HG02571 (cell line): ENCODE measurements around the gene RBM33.
"Not testable (repeated sequence)": the region's sequence is repeated elsewhere in the genome, so short reads cannot be mapped to it uniquely, and the experiment has no call there.

Experiments used
- ATAC-seq: cut with Tn5 transposase; IDR thresholded peaks from one replicate; pipeline ENCODE4 v1.9.1; 2021; ENCODE audit warnings: mild to moderate bottlenecking, moderate library complexity; ENCODE audit not compliant: unreplicated experiment

The RBM33 gene

DNA sequence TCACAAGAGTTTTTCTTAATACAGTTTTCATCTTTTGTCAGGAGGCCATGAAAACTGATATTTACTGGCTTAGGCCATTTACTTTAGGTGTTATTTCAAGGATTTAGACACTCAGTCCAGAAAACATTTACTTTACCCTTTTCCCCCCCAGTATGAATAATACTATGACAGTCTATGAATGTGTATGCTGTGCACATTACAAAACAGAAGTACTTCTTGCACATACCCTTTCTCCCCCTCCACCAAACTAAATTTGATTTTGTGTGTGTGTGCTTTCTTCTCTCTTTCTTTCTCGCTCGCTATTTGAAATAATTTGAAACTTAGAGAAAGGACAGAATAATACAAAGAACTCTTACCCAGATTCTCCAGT is 41.3 kb downstream of the RBM33 start:
- no peak for ATAC-seq

DNA sequence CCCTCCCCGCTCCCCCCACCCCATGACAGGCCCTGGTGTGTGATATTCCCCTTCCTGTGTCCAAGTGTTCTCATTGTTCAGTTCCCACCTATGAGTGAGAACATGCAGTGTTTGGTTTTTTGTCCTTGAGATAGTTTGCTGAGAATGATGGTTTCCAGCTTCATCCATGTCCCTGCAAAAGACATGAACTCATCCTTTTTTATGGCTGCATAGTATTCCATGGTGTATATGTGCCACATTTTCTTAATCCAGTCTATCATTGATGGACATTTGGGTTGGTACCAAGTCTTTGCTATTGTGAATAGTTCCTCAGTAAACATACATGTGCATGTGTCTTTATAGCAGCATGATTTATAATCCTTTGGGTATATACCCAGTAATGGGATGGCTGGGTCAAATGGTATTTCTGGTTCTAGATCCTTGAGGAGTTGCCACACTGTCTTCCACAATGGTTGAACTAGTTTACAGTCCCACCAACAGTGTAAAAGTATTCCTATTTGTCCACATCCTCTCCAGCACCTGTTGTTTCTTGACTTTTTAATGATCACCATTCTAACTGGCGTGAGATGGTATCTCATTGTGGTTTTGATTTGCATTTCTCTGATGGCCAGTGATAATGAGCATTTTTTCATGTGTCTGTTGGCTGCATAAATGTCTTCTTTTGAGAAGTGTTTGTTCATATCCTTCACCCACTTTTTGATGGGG is 42.3 kb downstream of the RBM33 start:
- ATAC-seq: not testable (repeated sequence)

DNA sequence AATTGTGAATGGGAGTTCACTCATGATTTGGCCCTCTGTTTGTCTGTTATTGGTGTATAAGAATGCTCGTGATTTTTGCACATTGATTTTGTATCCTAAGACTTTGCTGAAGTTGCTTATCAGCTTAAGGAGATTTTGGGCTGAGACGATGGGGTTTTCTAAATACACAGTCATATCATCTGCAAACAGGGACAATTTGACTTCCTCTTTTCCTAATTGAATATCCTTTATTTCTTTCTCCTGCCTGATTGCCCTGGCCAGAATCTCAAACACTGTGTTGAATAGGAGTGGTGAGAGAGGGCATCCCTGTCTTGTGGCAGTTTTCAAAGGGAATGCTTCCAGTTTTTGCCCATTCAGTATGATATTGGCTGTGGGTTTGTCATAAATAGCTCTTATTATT is 43.8 kb downstream of the RBM33 start:
- ATAC-seq: not testable (repeated sequence)

DNA sequence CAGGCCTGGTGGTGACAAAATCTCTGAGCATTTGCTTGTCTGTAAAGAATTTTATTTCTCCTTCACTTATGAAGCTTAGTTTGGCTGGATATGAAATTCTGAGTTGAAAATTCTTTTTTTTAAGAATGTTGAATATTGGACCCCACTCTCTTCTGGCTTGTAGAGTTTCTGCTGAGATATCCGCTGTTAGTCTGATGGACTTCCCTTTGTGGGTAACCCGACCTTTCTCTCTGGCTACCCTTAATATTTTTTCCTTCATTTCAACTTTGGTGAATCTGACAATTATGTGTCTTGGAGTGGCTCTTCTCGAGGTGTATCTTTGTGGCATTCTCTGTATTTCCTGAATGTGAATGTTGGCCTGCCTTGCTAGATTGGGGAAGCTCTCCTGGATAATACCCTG is 46.2 kb downstream of the RBM33 start:
- ATAC-seq: not testable (repeated sequence)

DNA sequence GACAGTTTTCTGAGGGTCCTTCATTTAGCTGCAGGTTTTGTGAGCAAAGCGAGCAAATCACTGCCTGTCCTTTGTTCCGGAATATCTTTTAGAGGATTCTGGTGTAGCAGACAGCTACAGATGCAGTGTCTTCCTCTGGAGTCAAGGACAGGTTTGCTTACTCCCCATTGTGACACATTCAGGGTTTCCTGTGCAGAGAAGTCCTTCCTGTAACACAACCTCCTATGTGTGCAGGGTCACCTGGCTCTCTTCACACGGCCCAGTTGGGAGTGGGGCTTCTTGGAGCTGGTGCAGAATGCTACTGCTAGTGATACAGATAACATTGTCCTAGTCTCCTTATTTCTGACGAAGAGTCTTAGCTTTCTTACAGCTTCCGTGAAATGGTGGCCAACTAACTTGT is 47.9 kb downstream of the RBM33 start:
- no peak for ATAC-seq

DNA sequence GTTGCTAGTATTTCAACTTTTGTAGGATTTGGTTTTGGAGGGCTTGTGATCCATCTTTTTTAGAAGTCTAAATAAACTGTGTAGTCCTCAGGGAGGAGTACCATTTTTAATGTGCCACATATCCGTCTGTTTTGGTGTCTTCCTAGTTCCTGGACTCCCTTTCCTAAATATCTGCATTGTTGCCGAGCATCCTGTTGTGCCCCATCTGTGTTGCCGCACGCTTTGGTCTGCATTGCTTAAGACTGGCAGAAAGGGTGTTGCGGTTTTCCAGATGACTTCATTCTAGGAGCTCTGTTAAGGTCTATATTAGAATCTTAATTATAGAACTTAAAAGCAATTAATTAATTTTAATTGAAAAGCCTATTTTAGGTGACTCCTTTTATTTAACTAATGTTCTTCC is 49.4 kb downstream of the RBM33 start:
- no peak for ATAC-seq

DNA sequence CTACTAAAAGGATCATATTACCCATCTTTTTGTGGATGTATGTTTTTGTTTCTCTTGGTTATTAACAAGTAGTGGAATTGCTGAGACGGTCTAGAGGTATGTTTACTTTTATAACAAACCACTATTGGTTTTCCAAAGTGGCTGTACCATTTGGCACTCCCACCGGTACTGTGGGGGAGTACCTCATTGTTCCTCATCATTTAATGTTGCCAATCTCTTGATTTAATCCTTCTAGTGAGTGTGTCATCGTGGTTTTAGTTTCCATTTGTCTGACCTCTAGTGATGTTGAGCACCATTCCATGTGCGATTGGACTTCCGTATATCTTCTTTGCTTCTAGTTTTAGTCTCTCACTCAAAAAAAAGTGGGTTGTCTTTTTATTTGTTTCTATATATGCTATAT is 50.4 kb downstream of the RBM33 start:
- ATAC-seq: no peak

DNA sequence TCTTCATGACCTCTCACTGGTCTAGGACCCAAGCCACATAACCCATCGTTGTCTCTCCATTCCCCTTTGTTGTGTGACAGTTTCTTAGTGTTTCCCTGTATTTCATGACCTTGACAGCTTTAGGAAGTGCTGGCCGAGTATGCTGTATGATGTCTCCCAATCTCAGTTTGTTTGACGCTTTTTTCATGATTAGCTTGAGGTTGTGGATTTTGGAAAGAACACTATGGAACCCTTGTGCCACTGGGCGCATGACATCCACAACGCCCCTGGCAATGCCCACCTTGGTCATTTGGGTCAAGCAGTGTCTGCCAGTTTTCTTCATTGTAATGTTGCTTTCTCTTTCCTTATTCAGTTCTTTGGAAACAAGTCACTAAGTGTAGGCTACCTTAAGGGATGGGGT is 52.3 kb downstream of the RBM33 start:
- no peak for ATAC-seq

DNA sequence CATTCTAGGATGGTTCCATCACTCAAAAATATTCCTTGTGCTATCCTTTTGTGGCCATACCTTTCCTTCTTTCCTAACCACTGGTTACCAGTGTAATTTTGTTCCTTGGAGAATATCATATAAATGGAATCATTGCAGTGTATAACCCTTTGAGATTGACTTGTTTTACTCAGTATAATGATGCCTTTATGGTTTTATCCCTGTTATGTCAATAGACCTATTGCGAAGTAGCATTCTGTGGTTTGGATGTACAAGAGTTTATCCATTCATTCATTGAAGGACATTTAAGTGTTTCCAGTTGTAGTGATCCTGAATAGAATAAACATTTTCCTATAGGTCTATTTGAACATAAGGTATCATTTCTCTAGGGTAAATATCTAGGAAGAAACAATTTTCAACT is 54.2 kb downstream of the RBM33 start:
- no peak for ATAC-seq

DNA sequence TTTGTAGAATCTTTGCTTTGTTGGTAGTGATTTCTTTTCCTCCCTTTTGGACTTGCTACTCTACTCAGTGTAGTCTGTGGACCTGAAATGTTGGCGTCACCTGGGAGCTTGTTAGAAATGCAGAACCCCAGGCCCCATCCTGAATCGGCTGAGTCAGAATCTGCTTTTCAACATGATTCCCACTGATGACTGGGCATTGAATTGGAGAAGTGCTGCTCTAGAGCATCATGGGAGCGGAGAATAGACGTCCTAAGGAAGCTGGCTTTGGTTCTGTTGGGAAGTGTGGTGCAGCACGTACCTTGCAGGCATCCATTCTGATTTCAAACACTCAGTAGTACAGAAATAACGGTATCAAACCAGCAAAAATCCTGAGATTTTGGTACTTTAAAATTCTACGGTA is 54.7 kb downstream of the RBM33 start:
- ATAC-seq: no peak

DNA sequence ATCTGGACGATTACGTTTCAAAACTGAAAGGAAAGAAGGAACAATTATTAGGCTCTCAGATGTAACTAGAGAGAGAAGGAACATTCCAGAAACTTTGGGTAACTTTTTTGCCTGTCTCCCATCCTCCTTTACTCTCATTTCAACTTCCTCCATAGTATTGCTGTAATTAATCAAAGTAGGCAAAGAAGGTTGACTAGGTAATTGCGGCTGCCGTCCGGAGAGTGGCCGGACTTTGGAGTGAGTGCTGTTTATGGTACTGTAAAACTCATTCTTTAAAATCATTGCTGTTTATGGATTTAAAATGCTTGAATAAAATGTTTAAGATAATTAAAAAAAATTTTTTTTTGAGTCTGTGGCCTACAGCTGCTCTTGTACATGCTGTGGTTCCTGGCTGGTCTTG is 56.4 kb downstream of the RBM33 start:
- no peak for ATAC-seq

DNA sequence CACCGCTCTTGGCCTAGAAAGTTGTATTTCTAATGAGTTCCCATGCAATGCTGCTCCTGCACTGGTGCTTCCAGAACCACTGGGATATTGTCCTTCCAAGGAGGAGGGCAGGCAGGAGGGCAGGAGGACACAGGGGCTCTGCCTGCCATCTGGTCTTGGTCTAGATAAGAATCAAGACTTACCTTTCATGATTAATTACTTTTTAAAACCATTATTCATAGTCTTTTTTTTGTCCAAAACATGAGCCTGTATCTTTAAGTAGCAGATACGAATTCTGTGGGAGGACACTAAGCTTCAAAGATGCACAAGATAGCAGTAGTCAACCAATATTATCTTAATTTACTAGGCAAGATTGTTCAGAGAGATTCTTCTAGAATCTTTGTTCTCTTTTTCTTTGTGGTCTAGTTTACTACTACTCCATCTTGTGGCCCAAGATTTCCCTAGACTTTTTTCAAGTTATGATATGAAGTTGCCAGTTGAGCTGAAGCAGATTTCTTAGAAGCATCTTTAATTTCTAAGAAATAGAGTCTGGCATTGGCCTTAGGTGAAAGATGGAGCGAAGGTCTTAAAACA is 57.6 kb downstream of the RBM33 start:
- ATAC-seq: no peak

DNA sequence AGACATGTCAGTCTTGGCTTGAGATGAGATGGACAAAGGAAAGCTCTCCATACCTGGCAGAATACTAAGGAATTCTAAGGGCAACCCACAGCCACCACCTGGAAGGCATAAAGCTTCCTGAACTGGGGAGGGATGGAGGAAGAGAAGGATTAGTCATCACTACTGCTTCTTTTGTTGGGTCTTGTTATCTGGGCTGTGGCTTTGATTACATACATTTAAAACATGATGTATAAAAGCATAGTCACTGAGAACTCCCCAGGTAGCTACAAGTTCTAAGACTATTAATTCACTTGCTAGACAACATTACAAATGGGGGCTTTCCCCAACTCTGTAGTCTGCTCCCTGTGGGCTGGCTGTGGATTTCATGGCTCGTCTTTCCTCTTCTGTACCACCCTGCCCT is 58.2 kb downstream of the RBM33 start:
- no peak for ATAC-seq

DNA sequence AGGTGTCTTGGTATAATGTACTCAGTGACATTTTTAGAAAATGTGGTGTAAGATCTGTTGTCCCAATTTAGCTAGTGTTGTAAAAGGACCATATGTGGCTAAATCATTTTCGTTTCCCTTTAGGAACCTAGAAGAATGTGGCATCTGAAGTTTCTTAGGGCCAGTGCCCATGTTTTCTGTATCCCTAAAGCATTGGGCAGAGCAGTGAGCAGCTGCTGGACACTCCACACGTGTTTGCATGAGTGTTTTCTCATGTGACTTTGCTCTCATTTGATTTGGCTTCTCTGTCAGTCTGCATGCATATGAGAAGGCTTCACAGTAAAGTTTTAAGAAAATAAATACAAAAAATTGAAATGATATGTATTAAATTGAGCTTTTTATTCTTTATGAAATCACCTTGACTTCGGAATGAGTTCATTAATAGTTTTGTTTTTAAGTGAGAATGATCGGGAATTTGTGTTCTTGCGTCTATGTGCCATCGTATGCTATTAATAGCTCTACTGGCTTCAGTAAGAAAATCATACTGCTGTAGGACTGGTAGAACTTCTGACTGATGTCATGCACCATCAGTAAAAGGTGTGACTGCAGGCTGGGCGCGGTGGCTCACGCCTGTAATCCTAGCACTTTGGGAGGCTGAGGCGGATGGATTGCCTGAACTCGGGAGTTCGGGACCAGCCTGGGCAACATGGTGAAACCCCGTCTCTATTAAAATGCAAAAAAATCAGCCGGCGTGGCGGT is 61.3 kb downstream of the RBM33 start:
- ATAC-seq: no peak

DNA sequence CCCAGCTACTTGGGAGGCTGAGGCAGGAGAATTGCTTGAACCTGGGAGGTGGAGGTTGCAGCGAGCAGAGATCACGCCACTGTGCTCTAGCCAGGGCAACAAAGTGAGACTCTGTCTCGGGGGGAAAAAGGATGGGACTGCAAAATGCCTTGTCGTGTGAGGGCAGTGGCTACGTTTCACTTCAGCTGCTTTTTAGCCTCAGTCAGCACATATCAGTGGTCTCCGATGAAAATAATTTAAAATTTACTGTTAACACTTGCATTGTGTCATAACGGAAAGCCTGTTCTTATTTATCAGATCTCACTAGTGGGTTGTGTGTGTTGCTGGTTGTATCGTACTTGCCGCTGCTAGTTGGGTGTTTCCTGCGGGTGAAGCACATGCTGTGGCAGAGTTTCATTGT is 61.9 kb downstream of the RBM33 start:
- no peak for ATAC-seq

DNA sequence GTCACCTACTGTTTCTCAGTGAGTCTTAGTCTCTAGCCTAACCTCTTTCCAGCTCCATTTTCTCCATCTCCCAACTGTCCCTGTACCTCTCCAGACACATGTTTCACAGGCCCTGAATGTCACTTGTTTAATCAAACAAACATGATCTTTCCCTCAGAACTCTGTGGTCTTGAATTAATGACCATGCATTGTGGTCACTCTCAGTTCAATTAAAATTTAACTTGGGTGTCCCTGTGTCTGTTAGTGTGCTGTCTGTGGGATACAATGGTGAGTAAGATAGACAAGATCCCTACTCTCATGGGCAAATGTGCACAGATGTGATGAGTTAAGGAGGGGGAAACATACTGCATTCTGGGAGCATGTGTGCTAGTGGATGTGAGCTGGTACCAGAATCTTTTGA is 65.0 kb downstream of the RBM33 start:
- no peak for ATAC-seq

DNA sequence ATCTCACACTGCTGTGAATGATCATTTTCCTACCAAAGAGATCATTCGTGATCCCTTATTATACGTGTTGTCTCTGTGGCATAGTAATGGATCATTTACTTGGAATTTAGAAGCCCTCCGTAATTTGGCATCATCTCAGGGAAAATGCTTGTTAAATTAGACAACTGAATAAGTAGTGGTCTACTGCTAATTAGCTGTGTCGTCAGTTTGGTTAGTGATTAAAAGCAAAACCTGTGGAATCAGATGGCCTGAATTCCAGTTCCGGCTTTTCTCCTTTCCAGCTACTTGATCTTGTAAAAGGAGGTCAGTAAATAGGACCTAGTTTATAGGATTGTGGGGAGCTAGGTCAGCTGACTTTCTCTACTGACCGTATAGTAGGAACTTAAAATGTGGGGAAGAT is 65.6 kb downstream of the RBM33 start:
- no peak for ATAC-seq

DNA sequence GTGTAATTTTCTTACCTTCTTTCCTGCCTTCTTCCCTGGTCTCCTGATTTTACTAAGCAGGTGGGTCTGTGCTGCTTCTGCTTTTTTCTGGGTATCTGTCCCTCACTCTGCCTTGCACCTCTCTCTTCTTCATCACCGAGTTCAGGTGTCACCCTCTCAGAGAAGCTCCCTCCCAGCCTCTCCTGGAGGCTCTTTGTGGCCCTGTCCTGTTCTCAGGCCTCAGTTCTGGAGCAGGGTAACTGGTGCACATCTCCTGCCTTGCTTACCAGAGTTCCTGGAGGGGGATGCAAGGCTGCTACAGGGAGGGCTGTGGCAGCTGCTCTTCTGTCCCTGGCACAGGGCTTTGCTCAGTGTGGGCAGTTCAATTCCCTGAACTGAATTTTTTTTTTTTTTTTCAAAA is 66.1 kb downstream of the RBM33 start:
- no peak for ATAC-seq

DNA sequence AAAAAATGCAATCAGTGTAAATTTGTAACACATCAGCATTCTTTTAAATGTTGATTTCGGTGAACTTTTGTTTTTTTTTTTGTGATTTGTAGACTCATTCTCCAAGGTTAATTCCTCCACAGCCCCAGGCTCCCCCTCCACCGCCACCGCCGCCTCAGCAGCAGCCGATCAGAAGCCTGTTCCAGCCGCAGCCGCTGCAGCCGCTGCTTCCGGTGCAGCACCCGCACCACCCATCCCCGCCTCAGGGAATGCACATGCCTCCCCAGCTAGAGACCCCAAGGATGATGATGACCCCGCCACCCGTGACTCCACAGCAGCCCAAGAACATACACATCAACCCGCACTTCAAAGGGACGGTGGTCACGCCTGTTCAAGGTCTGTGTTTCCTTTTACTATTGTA is 66.6 kb downstream of the RBM33 start:
- ATAC-seq: no peak

DNA sequence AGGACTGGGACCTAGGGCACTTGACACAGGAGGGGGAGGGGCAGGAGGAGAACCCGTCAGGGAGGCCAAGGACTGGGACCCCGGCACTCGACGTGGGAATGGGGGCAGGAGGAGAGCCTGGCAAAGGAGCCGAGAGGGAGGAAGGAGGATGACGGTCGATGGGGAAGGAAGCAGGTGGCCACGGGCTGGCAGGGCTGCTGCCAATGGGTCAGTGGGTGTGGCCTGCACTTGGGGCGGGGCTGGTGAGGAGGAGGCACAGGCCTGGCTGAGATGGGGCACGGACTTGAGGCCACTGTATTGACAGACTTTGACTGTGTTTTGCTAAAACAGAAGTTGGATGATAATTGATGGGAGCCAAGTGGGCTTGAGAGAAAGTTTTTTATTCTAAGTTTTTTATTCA is 68.9 kb downstream of the RBM33 start:
- ATAC-seq: no peak

DNA sequence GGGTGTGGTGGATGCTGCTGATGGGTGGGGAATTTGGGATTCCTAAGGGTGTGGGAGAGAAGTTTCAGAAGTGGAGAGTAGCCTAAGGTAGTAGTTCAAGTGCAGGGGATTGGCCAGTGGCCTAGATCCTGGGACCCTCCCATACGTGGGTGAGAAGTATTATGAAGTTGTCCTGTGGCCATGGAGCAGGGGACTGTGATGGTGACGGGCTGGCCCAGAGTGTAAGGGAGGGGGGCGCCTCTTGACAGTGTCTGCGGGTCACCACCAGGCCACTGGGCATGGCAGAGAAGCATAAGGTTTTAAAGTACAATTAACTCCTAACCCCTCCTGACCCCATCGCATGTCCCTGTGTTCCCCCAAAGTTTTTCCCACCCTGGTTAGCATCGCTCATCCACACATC is 70.2 kb downstream of the RBM33 start:
- ATAC-seq: no peak

DNA sequence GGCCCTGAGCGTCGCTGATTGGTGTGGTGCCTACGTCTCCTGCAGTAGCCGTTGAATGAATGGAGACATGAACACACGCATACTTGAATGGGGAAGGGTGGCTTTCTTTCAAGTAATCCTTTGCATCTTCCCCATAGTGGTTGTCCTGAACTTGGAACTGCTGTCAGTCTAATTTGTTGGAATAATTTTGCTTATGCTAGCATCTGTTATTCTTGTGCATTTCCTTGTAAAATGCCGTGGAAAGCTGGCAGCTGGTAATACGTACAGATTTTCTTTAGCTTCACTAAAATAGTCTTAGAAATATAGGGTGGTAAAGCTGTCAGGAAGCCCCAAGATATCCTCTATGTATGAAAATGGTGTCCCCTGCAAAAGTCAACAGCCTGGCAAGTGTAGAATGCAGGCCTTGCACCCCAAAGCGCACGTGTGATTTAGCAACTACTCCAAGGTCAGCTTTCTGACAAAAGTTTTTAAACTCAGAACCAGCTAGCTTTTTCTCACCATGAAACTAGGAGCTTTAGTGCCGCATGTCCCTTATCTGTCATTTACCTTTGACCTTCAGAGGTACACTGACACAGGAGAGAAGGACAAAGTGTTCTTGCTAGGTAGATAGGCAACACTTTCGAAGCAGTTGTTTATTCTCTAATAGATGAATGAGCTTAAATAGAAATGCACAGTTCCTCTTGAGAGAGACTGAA is 70.8 kb downstream of the RBM33 start:
- no peak for ATAC-seq
